ENCODE measurements around the gene LBP. TPM values are rescaled to one million over a fixed set of nuclear protein-coding genes. Genes with fewer than 3 reads are reported as not detected.
"Not testable (repeated sequence)": the region's sequence is repeated elsewhere in the genome, so short reads cannot be mapped to it uniquely, and the experiment has no call there.

LBP gene
- polyA plus RNA-seq, 1 experiment: not detected

GRCh38 chr20:38405132-38405531 lies 58.9 kb downstream of the LBP start:
- H3K27ac ChIP-seq (ENCODE audit: low read depth, low read length): no peak overlapping the region
- TF ChIP-seq CTCF (IDR thresholded peaks at IDR 0.05; ENCODE audit: low read depth, low read length): no peak
- DNase-seq (ENCODE audit: low read depth, low spot score): no peak
- no peaks in the 10 kb centered on the region for H3K27me3 ChIP-seq (ENCODE audit: control insufficient read depth, insufficient read depth, low read length)
- H3K4me3 ChIP-seq (ENCODE audit: low read depth, low read length): no peak overlapping the region
- ChIA-PET POLR2A (no interaction called here), CTCF (interaction anchor here (0.5 to 1.5 kb wide), 4 partner anchors 33 to 347 kb away, joined by 3 to 8 read pairs (median 4); no protein-coding TSS in a partner anchor)
- no peaks in the 10 kb centered on the region; the same call in 1 of the 2 replicates for H3K9me3 ChIP-seq (ENCODE audit: control insufficient read depth, insufficient read depth, low read length)

- CTCF ChIA-PET: interaction anchor here (0.7 to 1.5 kb wide), 2 partner anchors 185 to 1138 kb away, joined by 4 read pairs; no protein-coding TSS in a partner anchor
- H3K9me3 ChIP-seq (ENCODE audit: control insufficient read depth, insufficient read depth, low read length): no peaks in the 10 kb centered on the region; the same call in 1 of the 2 replicates
- no peak for TF ChIP-seq CTCF (IDR thresholded peaks at IDR 0.05; ENCODE audit: low read depth, low read length)
Observed at GRCh38 chr20:38406476-38406875, 60.2 kb downstream of the LBP start.

GRCh38 chr20:38407321-38407720 lies 61.0 kb downstream of the LBP start:
- no peak for TF ChIP-seq CTCF (IDR thresholded peaks at IDR 0.05; ENCODE audit: low read depth, low read length)
- ChIA-PET CTCF (interaction anchor here (1.5 to 2.2 kb wide), 3 partner anchors 14 to 843 kb away, joined by 5 to 29 read pairs (median 10); no protein-coding TSS in a partner anchor), POLR2A (no interaction called here)
- Histone ChIP-seq H3K27me3 (ENCODE audit: control insufficient read depth, insufficient read depth, low read length) (no peaks in the 10 kb centered on the region), H3K27ac (ENCODE audit: low read depth, low read length) (no peak overlapping the region), H3K4me3 (ENCODE audit: low read depth, low read length) (no peak overlapping the region), H3K9me3 (ENCODE audit: control insufficient read depth, insufficient read depth, low read length) (no peaks in the 10 kb centered on the region; the same call in 1 of the 2 replicates)
- no peak for DNase-seq (ENCODE audit: low read depth, low spot score)

More at GRCh38 chr20:38406476-38406875, 60.2 kb downstream of the LBP start:
- POLR2A ChIA-PET: no interaction called here
- H3K27ac ChIP-seq (ENCODE audit: low read depth, low read length): no peak overlapping the region
- no peak overlapping the region for H3K4me3 ChIP-seq (ENCODE audit: low read depth, low read length)
- no peaks in the 10 kb centered on the region for H3K27me3 ChIP-seq (ENCODE audit: control insufficient read depth, insufficient read depth, low read length)
- no peak for DNase-seq (ENCODE audit: low read depth, low spot score)

DNA sequence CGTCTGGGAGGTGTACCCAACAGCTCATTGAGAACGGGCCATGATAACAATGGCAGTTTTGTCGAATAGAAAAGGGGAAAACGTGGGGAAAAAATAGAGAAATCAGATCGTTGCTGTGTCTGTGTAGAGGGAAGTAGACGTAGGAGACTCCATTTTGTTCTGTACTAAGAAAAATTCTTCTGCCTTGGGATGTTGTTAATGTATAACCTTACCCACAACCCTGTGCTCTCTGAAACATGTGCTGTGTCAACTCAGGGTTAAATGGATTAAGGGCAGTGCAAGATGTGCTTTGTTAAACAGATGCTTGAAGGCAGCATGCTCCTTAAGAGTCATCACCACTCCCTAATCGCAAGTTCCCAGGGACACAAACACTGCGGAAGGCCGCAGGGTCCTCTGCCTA lies 61.5 kb downstream of the LBP start:
- H3K4me3 ChIP-seq (ENCODE audit: low read depth, low read length); H3K27me3 ChIP-seq (ENCODE audit: control insufficient read depth, insufficient read depth, low read length); DNase-seq (ENCODE audit: low read depth, low spot score); POLR2A ChIA-PET; H3K9me3 ChIP-seq (ENCODE audit: control insufficient read depth, insufficient read depth, low read length); H3K27ac ChIP-seq (ENCODE audit: low read depth, low read length): not testable (repeated sequence)
- CTCF ChIA-PET: interaction anchor here (0.6 to 2.2 kb wide), 30 partner anchors 8 to 1835 kb away, joined by 3 to 29 read pairs (median 4); partner anchors contain the start of genes BPI, SNHG17 and TGIF2

- ChIA-PET CTCF (interaction anchor here (1.0 to 1.2 kb wide), 2 partner anchors 22 to 849 kb away, joined by 5 to 7 read pairs; partner anchors contain the start of gene SNHG17), POLR2A (no interaction called here)
- DNase-seq (ENCODE audit: low read depth, low spot score): no peak
- no peaks in the 10 kb centered on the region for H3K27me3 ChIP-seq (ENCODE audit: control insufficient read depth, insufficient read depth, low read length)
- no peaks in the 10 kb centered on the region for H3K9me3 ChIP-seq (ENCODE audit: control insufficient read depth, insufficient read depth, low read length)
- H3K4me3 ChIP-seq (ENCODE audit: low read depth, low read length): no peak overlapping the region
- no peak for TF ChIP-seq CTCF (IDR thresholded peaks at IDR 0.05; ENCODE audit: low read depth, low read length)
- no peak overlapping the region for H3K27ac ChIP-seq (ENCODE audit: low read depth, low read length)
Observed at GRCh38 chr20:38412877-38413577, 66.7 kb downstream of the LBP start.
